ENCODE results near the gene GTF2I.
"Not testable (repeated sequence)": the region's sequence is repeated elsewhere in the genome, so short reads cannot be mapped to it uniquely, and the experiment has no call there.

Gene GTF2I

DNA sequence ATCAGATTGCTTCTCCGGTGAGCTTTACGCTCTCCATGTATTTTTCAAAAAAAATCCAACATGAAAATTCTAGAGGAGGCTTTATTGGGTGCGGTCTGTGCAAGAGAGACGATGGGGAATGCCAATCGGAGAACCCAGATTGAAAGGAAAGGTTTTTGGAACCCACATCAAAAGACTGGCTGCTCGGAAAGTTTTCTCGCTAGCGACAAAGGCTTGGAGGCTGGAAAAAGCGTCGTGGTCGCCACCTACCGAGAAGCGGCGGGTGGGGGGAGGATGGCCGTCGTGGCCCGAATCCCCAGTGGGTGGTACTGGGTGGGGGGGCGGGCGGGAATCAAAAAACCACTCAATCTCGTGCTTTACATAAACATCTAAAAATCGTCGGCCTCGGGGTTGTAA is 1.1 kb upstream of the GTF2I start:
- TF ChIP-seq, protein P1, sequence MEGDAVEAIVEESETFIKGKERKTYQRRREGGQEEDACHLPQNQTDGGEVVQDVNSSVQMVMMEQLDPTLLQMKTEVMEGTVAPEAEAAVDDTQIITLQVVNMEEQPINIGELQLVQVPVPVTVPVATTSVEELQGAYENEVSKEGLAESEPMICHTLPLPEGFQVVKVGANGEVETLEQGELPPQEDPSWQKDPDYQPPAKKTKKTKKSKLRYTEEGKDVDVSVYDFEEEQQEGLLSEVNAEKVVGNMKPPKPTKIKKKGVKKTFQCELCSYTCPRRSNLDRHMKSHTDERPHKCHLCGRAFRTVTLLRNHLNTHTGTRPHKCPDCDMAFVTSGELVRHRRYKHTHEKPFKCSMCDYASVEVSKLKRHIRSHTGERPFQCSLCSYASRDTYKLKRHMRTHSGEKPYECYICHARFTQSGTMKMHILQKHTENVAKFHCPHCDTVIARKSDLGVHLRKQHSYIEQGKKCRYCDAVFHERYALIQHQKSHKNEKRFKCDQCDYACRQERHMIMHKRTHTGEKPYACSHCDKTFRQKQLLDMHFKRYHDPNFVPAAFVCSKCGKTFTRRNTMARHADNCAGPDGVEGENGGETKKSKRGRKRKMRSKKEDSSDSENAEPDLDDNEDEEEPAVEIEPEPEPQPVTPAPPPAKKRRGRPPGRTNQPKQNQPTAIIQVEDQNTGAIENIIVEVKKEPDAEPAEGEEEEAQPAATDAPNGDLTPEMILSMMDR (IDR thresholded peaks at IDR 0.05; ENCODE audit: extremely low read depth, insufficient read depth, missing control alignments): peak; percentile 51
- in situ Hi-C loops (cut with MboI; ENCODE audit: low pct_unique_long_range_greater_than_20kb, low sequenced_read_pairs, unreplicated experiment): no loop called here
- peak; percentile 36 for DNase-seq (ENCODE audit: low spot score)

GRCh38 chr7:74656837-74657691 is 454 bp upstream of the GTF2I start:
- TF ChIP-seq, protein P1 (IDR thresholded peaks at IDR 0.05; ENCODE audit: extremely low read depth, insufficient read depth, missing control alignments): peak; percentile 16
- peak; percentile 96 for DNase-seq (ENCODE audit: low spot score)
- in situ Hi-C loops (cut with MboI; ENCODE audit: low pct_unique_long_range_greater_than_20kb, low sequenced_read_pairs, unreplicated experiment): no loop called here

GRCh38 chr7:74658178-74659004 is 873 bp downstream of the GTF2I start:
- DNase-seq (ENCODE audit: low spot score): peak; percentile 97
- TF ChIP-seq, protein P1 (IDR thresholded peaks at IDR 0.05; ENCODE audit: extremely low read depth, insufficient read depth, missing control alignments): no peak
- in situ Hi-C loops (cut with MboI; ENCODE audit: low pct_unique_long_range_greater_than_20kb, low sequenced_read_pairs, unreplicated experiment): no loop called here

GRCh38 chr7:74660202-74660601 is 2.7 kb downstream of the GTF2I start:
- not testable (repeated sequence) for DNase-seq (ENCODE audit: low spot score)

DNA sequence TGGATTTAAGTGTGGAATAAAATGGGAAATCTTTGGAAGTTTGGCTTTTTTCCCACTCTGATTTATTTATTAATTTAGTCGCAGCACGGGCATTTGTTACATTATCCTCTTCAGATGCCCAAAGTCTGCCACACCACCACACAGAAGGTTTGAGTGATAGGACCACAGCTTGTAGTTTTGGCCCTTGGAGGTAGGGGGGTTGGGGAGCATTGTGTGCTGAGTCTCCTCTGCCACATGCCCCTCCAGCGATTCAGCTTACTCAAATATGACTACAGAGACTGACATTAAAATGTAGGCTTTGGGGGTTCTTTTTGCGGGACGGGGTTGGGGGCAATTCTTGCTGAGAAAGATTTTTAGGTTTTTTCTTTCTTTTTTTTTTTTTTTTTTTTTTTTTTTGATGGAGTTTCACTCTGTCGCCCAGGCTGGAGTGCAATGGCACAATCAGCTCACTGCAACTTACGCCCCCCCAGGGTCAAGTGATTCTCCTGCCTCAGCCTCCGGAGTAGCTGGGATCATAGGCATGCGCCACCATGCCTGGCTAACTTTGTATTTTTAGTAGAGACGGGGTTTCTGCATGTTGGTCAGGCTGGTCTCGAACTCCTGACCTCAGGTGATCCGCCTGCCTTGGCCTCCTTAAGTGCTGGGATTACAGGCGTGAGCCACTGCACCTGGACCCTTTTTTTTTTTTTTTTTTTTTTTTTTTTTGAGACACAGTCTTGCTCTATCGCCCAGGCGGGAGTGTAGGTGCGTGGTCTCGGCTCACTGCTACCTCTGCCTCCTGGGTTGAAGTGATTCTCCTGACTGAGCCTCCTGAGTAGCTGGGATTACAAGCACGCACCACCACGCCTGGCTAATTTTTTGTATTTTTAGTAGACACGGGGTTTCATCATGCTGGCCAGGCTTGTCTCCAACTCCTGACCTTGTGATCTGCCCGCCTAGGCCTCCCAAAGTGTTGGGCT is 4.6 kb downstream of the GTF2I start:
- DNase-seq (ENCODE audit: low spot score): peak; percentile 41

More at GRCh38 chr7:74660202-74660601, 2.7 kb downstream of the GTF2I start:
- in situ Hi-C loops (cut with MboI; ENCODE audit: low pct_unique_long_range_greater_than_20kb, low sequenced_read_pairs, unreplicated experiment): not testable (repeated sequence)

GRCh38 chr7:74665296-74665938 is 7.9 kb downstream of the GTF2I start:
- in situ Hi-C loops (cut with MboI; ENCODE audit: low pct_unique_long_range_greater_than_20kb, low sequenced_read_pairs, unreplicated experiment): no loop called here

More for the DNA sequence above, 4.6 kb downstream of the GTF2I start:
- in situ Hi-C loops (cut with MboI; ENCODE audit: low pct_unique_long_range_greater_than_20kb, low sequenced_read_pairs, unreplicated experiment): not testable (repeated sequence)

DNA sequence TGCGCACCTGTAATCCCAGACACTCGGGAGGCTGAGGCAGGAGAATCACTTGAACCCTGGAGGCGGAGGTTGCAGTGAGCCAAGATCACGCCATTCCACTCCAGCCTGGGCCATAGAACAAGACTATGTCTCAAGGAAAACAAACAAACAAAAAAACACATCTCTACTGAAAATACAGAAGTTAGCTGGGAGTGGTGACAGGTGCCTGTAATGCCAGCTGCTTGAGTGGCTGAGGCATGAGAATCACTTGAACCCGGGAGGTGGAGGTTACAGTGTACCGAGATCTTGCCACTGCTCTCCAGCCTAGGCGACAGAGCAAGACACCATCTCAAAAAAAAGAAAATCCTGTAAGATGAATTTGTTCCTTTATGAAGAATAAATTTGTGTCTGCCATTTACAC is 9.5 kb downstream of the GTF2I start:
- DNase-seq (ENCODE audit: low spot score); in situ Hi-C loops (cut with MboI; ENCODE audit: low pct_unique_long_range_greater_than_20kb, low sequenced_read_pairs, unreplicated experiment): not testable (repeated sequence)

More at GRCh38 chr7:74665296-74665938, 7.9 kb downstream of the GTF2I start:
- TF ChIP-seq, protein P1 (IDR thresholded peaks at IDR 0.05; ENCODE audit: extremely low read depth, insufficient read depth, missing control alignments): no peak
- no peak for DNase-seq (ENCODE audit: low spot score)

- DNase-seq (ENCODE audit: low spot score); in situ Hi-C loops (cut with MboI; ENCODE audit: low pct_unique_long_range_greater_than_20kb, low sequenced_read_pairs, unreplicated experiment): not testable (repeated sequence)
Measured at GRCh38 chr7:74667520-74667919, 10.0 kb downstream of the GTF2I start.
